Left renal pelvis (tissue), 4 donors: ENCODE measurements around the gene DAB2. TPM values are rescaled to one million over a fixed set of nuclear protein-coding genes. Genes with fewer than 3 reads are reported as not detected.
"Not testable (repeated sequence)": the region's sequence is repeated elsewhere in the genome, so short reads cannot be mapped to it uniquely, and the experiment has no call there.

Experiments used
- DNase-seq, 4 donors: peaks; one replicate each; pipeline ENCODE4 v3.0.0-alpha.2; 2013; ENCODE audit warnings: low read depth in 4 of 4, low spot score in 3 of 4
- polyA plus RNA-seq, 4 donors: library from polyadenylated mRNA; unstranded; fragments of 120-200 nt; gene quantifications; one replicate each; pipeline ENCODE4 v1.2.1, GENCODE V29; 2013; ENCODE audit not compliant: insufficient read length in 4 of 4

Gene DAB2
- polyA plus RNA-seq, 4 donors, result 125 to 212 (median 182) TPM

GRCh38 chr5:39422728-39423285 lies 2.0 kb downstream of the DAB2 start:
- no peak for DNase-seq

- DNase-seq, result no peak
Observed at GRCh38 chr5:39422036-39422606, 2.7 kb downstream of the DAB2 start.

- no peak for DNase-seq
Observed at GRCh38 chr5:39420482-39421145, 4.2 kb downstream of the DAB2 start.

GRCh38 chr5:39419796-39420195 lies 5.0 kb downstream of the DAB2 start:
- DNase-seq, result no peak

- no peak for DNase-seq
Observed at GRCh38 chr5:39417979-39418378, 6.8 kb downstream of the DAB2 start.

GRCh38 chr5:39415201-39415600 lies 9.6 kb downstream of the DAB2 start:
- no peak for DNase-seq

GRCh38 chr5:39414426-39414825 lies 10.4 kb downstream of the DAB2 start:
- DNase-seq, result no peak

- DNase-seq, result no peak
Observed at GRCh38 chr5:39413771-39414170, 11.0 kb downstream of the DAB2 start.

GRCh38 chr5:39412721-39413394 lies 11.9 kb downstream of the DAB2 start:
- DNase-seq, result no peak

GRCh38 chr5:39411985-39412384 lies 12.8 kb downstream of the DAB2 start:
- DNase-seq, result no peak

GRCh38 chr5:39411061-39411460 lies 13.7 kb downstream of the DAB2 start:
- DNase-seq, result no peak

- DNase-seq, result no peak
Observed at GRCh38 chr5:39409033-39409432, 15.7 kb downstream of the DAB2 start.

- no peak for DNase-seq
Observed at GRCh38 chr5:39405083-39405843, 19.5 kb downstream of the DAB2 start.

GRCh38 chr5:39403761-39404160 lies 21.0 kb downstream of the DAB2 start:
- DNase-seq, result not testable (repeated sequence)

GRCh38 chr5:39402140-39402539 lies 22.6 kb downstream of the DAB2 start:
- DNase-seq, result not testable (repeated sequence)

GRCh38 chr5:39400713-39401578 lies 23.8 kb downstream of the DAB2 start:
- DNase-seq, result no peak

- no peak for DNase-seq
Observed at GRCh38 chr5:39399135-39400036, 25.4 kb downstream of the DAB2 start.

- no peak for DNase-seq
Observed at GRCh38 chr5:39396843-39397242, 27.9 kb downstream of the DAB2 start.

GRCh38 chr5:39395521-39395920 lies 29.3 kb downstream of the DAB2 start:
- DNase-seq, result no peak
